Measurements from ENCODE around the gene NLGN1. TPM values are rescaled to one million over a fixed set of nuclear protein-coding genes. Genes with fewer than 3 reads are reported as not detected.

Gene NLGN1
- total and polyA plus RNA-seq, 5 donors from 2014 or later: not detected

DNA sequence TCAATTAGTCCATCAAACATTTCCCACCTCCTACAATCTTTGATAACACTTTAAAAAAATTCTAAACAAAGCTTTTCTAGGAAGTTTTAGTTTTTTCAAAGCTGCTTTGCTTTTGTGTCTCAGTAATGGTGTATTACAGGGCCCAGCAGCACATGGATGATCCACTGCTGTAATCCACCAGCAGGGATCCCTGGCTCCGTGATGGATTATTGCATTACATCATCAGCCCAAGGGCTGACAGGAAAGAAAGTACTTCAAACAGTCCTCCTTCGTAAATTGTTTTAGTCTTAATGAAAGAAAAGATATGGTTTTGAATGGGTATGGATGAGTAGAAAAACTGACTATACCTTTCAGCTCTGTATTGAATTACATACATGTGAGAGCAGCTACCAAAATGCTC, 772.7 kb downstream of the NLGN1 start:
- Mint-ChIP-seq H3K27me3 (no peaks in the 10 kb centered on the region), H3K4me1 (peaks cover 0 to 3% (median 0%) of the 10 kb centered on the region in 4 donors), H3K9me3 (peaks cover 3 to 28% (median 5%) of the 10 kb centered on the region in 7 donors), H3K27ac (no peak overlapping the region), H3K36me3 (no peaks in the 10 kb centered on the region), H3K4me3 (no peak overlapping the region)
- H3K4me3 ChIP-seq (ENCODE audit: low read depth, low read length): no peak overlapping the region
- H3K4me1 ChIP-seq (ENCODE audit: control insufficient read depth, insufficient read depth, low read length, poor library complexity, severe bottlenecking): no peaks in the 10 kb centered on the region
- H3K27ac ChIP-seq (ENCODE audit: insufficient read depth, low read length, poor library complexity, severe bottlenecking): no peak overlapping the region
- H3K27me3 ChIP-seq (ENCODE audit: control insufficient read depth, insufficient read depth, low read length): no peaks in the 10 kb centered on the region
- H3K9me3 ChIP-seq (ENCODE audit: control insufficient read depth in 2 of 2, low read length in 2 of 2): no peaks in the 10 kb centered on the region
- ATAC-seq (ENCODE audit: low read depth in 2 of 2) (no peak), DNase-seq (no peak)
- H3K36me3 ChIP-seq (ENCODE audit: control insufficient read depth, insufficient read depth, low read length): no peaks in the 10 kb centered on the region

DNA sequence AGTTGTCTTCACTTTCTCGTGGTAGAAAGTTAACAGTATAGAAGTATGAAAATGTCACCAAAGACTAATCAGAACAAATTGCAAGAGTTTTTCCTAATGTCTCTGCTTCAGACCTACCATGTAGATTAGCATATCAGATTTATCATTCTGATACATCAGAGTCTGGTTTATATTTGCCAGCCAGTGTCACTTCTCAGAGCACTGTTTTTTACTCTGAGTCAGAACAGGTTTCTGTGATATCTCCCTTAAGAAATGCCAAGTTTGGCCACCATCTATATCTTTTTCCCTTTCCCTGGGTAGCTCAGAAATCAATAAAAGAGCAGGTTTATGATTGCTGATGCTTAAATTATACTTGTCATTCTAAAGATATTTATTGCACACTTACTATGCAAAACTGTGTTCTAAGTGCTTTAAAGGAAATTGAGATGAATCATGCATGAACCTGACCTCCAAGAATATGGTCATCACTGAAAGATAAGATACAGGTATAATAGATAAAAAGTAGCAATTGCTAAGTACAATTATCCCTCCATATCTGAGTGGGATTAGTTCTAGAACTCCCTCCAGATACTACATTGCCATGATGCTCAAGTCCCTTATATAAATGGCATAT, 788.9 kb downstream of the NLGN1 start:
- Histone ChIP-seq H3K36me3 (ENCODE audit: control insufficient read depth, insufficient read depth, low read length) (no peaks in the 10 kb centered on the region), H3K9me3 (ENCODE audit: control insufficient read depth in 2 of 2, low read length in 2 of 2) (no peaks in the 10 kb centered on the region), H3K4me1 (ENCODE audit: control insufficient read depth, insufficient read depth, low read length, poor library complexity, severe bottlenecking) (no peaks in the 10 kb centered on the region), H3K4me3 (ENCODE audit: low read depth, low read length) (no peak overlapping the region), H3K27ac (ENCODE audit: insufficient read depth, low read length, poor library complexity, severe bottlenecking) (no peak overlapping the region), H3K27me3 (ENCODE audit: control insufficient read depth, insufficient read depth, low read length) (no peaks in the 10 kb centered on the region)
- Mint-ChIP-seq H3K27me3 (no peaks in the 10 kb centered on the region), H3K27ac (no peak overlapping the region), H3K4me3 (no peak overlapping the region), H3K36me3 (no peaks in the 10 kb centered on the region), H3K9me3 (peaks cover 0 to 6% (median 1%) of the 10 kb centered on the region in 7 donors), H3K4me1 (no peaks in the 10 kb centered on the region)
- ATAC-seq (ENCODE audit: low read depth in 2 of 2) (no peak), DNase-seq (no peak)

DNA sequence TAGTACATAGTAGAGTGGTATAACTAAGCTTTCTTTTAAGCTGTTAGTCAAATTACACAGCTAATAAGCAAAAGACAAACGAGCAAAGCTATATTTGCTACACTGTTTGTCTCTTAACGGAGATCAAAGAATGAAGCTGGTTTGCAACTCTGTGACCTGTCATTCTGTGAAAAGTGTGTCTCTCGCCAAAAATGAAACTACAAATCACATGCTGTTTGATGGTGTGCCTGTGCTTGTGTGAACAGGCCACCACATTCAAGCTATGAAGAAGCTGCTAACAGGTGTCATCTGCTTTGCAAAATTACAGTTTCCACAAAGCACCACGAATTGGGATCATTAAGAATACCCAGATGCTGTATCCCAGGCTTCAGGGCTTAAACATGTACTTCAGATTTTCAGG, 793.8 kb downstream of the NLGN1 start:
- Mint-ChIP-seq H3K4me3 (no peak overlapping the region), H3K27me3 (no peaks in the 10 kb centered on the region), H3K4me1 (peaks cover 0 to 5% (median 0%) of the 10 kb centered on the region in 4 donors), H3K36me3 (no peaks in the 10 kb centered on the region), H3K27ac (no peak overlapping the region), H3K9me3 (peaks cover 0 to 4% (median 0%) of the 10 kb centered on the region in 7 donors)
- Histone ChIP-seq H3K9me3 (ENCODE audit: control insufficient read depth in 2 of 2, low read length in 2 of 2) (no peaks in the 10 kb centered on the region), H3K36me3 (ENCODE audit: control insufficient read depth, insufficient read depth, low read length) (no peaks in the 10 kb centered on the region), H3K27ac (ENCODE audit: insufficient read depth, low read length, poor library complexity, severe bottlenecking) (no peak overlapping the region), H3K27me3 (ENCODE audit: control insufficient read depth, insufficient read depth, low read length) (no peaks in the 10 kb centered on the region), H3K4me3 (ENCODE audit: low read depth, low read length) (no peak overlapping the region), H3K4me1 (ENCODE audit: control insufficient read depth, insufficient read depth, low read length, poor library complexity, severe bottlenecking) (no peaks in the 10 kb centered on the region)
- ATAC-seq (ENCODE audit: low read depth in 2 of 2) (no peak), DNase-seq (peak in 1 of 3 donors; percentile 0)

DNA sequence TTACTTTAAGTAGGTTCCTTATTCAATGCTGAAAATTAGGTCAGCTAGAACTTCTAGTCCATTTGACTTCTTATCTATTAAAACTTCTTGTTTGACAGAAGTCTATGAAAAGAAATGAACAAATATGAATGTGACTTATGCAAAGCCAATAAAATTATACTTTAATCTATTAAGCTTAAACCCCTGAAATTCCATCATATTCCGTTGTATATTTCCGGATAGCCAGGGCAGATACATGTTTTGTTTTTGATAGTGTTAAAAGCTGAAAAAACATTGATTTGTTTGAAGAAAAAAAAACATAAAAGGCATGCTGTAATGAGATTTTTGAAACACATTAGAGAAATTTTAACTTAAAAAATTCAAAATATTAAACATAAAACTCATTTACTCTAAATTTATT, 794.4 kb downstream of the NLGN1 start:
- Mint-ChIP-seq H3K4me3 (no peak overlapping the region), H3K9me3 (peaks cover 0 to 4% (median 0%) of the 10 kb centered on the region in 7 donors), H3K36me3 (no peaks in the 10 kb centered on the region), H3K4me1 (peaks cover 0 to 5% (median 0%) of the 10 kb centered on the region in 4 donors), H3K27ac (no peak overlapping the region), H3K27me3 (no peaks in the 10 kb centered on the region)
- H3K4me1 ChIP-seq (ENCODE audit: control insufficient read depth, insufficient read depth, low read length, poor library complexity, severe bottlenecking): no peaks in the 10 kb centered on the region
- ATAC-seq (ENCODE audit: low read depth in 2 of 2) (no peak), DNase-seq (no peak)
- H3K27ac ChIP-seq (ENCODE audit: insufficient read depth, low read length, poor library complexity, severe bottlenecking): no peak overlapping the region
- no peaks in the 10 kb centered on the region for H3K36me3 ChIP-seq (ENCODE audit: control insufficient read depth, insufficient read depth, low read length)
- H3K27me3 ChIP-seq (ENCODE audit: control insufficient read depth, insufficient read depth, low read length): no peaks in the 10 kb centered on the region
- no peaks in the 10 kb centered on the region for H3K9me3 ChIP-seq (ENCODE audit: control insufficient read depth in 2 of 2, low read length in 2 of 2)
- no peak overlapping the region for H3K4me3 ChIP-seq (ENCODE audit: low read depth, low read length)

GRCh38 chr3:174192471-174192870, 794.9 kb downstream of the NLGN1 start:
- Histone ChIP-seq H3K4me3 (ENCODE audit: low read depth, low read length) (no peak overlapping the region), H3K4me1 (ENCODE audit: control insufficient read depth, insufficient read depth, low read length, poor library complexity, severe bottlenecking) (no peaks in the 10 kb centered on the region), H3K9me3 (ENCODE audit: control insufficient read depth in 2 of 2, low read length in 2 of 2) (no peaks in the 10 kb centered on the region), H3K36me3 (ENCODE audit: control insufficient read depth, insufficient read depth, low read length) (no peaks in the 10 kb centered on the region), H3K27ac (ENCODE audit: insufficient read depth, low read length, poor library complexity, severe bottlenecking) (no peak overlapping the region), H3K27me3 (ENCODE audit: control insufficient read depth, insufficient read depth, low read length) (no peaks in the 10 kb centered on the region)
- no peak for ATAC-seq (ENCODE audit: low read depth in 2 of 2)
- Mint-ChIP-seq H3K4me1 (peaks cover 0 to 5% (median 0%) of the 10 kb centered on the region in 4 donors), H3K27me3 (no peaks in the 10 kb centered on the region), H3K36me3 (no peaks in the 10 kb centered on the region), H3K27ac (no peak overlapping the region), H3K9me3 (peaks cover 0 to 4% (median 0%) of the 10 kb centered on the region in 7 donors), H3K4me3 (no peak overlapping the region)
- no peak for DNase-seq

GRCh38 chr3:174193604-174194003, 796.1 kb downstream of the NLGN1 start:
- no peak for ATAC-seq (ENCODE audit: low read depth in 2 of 2)
- no peak overlapping the region for H3K27ac ChIP-seq (ENCODE audit: insufficient read depth, low read length, poor library complexity, severe bottlenecking)
- H3K36me3 ChIP-seq (ENCODE audit: control insufficient read depth, insufficient read depth, low read length): no peaks in the 10 kb centered on the region
- H3K9me3 ChIP-seq (ENCODE audit: control insufficient read depth in 2 of 2, low read length in 2 of 2): no peaks in the 10 kb centered on the region
- H3K4me3 ChIP-seq (ENCODE audit: low read depth, low read length): no peak overlapping the region
- Mint-ChIP-seq H3K9me3 (peaks cover 0 to 4% (median 0%) of the 10 kb centered on the region in 7 donors), H3K27ac (no peak overlapping the region), H3K4me3 (no peak overlapping the region), H3K36me3 (no peaks in the 10 kb centered on the region), H3K4me1 (peaks cover 0 to 5% (median 0%) of the 10 kb centered on the region in 4 donors), H3K27me3 (no peaks in the 10 kb centered on the region)
- no peaks in the 10 kb centered on the region for H3K4me1 ChIP-seq (ENCODE audit: control insufficient read depth, insufficient read depth, low read length, poor library complexity, severe bottlenecking)
- no peaks in the 10 kb centered on the region for H3K27me3 ChIP-seq (ENCODE audit: control insufficient read depth, insufficient read depth, low read length)
- no peak for DNase-seq

DNA sequence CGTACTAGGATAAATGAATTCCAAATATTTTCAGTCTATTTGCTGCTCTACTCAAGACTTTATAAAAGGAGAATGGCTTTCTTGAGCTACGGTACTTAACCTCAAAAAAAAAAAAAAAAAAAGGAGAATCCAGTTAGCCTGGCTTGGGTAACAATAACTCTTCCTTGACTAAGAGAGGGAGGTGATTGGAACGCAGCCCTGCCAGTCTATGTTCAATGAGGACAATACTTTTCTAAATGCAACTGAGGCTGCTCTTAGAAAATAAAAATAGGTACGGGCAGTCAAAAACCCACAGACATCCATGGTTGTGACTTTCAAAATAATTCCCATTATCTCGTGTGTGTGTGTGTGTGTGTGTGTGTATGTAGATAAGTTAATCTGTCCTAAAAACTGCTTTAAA, 799.9 kb downstream of the NLGN1 start:
- Histone ChIP-seq H3K4me1 (ENCODE audit: control insufficient read depth, insufficient read depth, low read length, poor library complexity, severe bottlenecking) (no peaks in the 10 kb centered on the region), H3K27ac (ENCODE audit: insufficient read depth, low read length, poor library complexity, severe bottlenecking) (no peak overlapping the region), H3K4me3 (ENCODE audit: low read depth, low read length) (no peak overlapping the region), H3K27me3 (ENCODE audit: control insufficient read depth, insufficient read depth, low read length) (no peaks in the 10 kb centered on the region), H3K36me3 (ENCODE audit: control insufficient read depth, insufficient read depth, low read length) (no peaks in the 10 kb centered on the region), H3K9me3 (ENCODE audit: control insufficient read depth in 2 of 2, low read length in 2 of 2) (no peaks in the 10 kb centered on the region)
- H3K4me3 Mint-ChIP-seq: no peak overlapping the region
- DNase-seq (no peak), ATAC-seq (ENCODE audit: low read depth in 2 of 2) (no peak)
- no peaks in the 10 kb centered on the region for H3K36me3 Mint-ChIP-seq
- no peaks in the 10 kb centered on the region for H3K27me3 Mint-ChIP-seq
- H3K4me1 Mint-ChIP-seq: peaks cover 0 to 5% (median 0%) of the 10 kb centered on the region in 4 donors
- H3K27ac Mint-ChIP-seq: no peak overlapping the region
- H3K9me3 Mint-ChIP-seq: peaks cover 0 to 5% (median 3%) of the 10 kb centered on the region in 7 donors

DNA sequence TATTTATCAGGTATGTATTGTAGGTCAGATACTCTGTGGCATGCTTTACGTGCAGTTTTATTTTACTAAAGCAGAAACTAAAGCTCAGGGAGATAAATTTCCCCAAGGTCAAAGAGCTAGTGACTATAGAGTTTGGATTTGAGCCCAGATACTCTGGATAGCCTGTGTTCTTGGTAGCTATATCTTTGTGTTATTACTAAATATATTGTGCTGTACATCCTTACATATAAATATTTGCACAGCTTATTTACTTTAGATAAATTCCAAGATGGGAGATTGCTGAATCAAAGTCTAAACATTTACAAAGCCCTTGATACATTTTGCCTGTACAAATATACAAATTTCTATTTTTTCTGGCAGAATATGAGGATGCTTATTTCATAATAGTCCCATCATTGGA, 800.7 kb downstream of the NLGN1 start:
- H3K4me1 Mint-ChIP-seq: no peaks in the 10 kb centered on the region
- H3K27me3 ChIP-seq (ENCODE audit: control insufficient read depth, insufficient read depth, low read length): no peaks in the 10 kb centered on the region
- H3K4me3 Mint-ChIP-seq: no peak overlapping the region
- H3K27me3 Mint-ChIP-seq: no peaks in the 10 kb centered on the region
- H3K27ac Mint-ChIP-seq: no peak overlapping the region
- DNase-seq: no peak
- H3K36me3 ChIP-seq (ENCODE audit: control insufficient read depth, insufficient read depth, low read length): no peaks in the 10 kb centered on the region
- peaks cover 0 to 11% (median 3%) of the 10 kb centered on the region in 7 donors for H3K9me3 Mint-ChIP-seq
- no peak for ATAC-seq (ENCODE audit: low read depth in 2 of 2)
- H3K36me3 Mint-ChIP-seq: no peaks in the 10 kb centered on the region
- H3K4me1 ChIP-seq (ENCODE audit: control insufficient read depth, insufficient read depth, low read length, poor library complexity, severe bottlenecking): no peaks in the 10 kb centered on the region
- H3K27ac ChIP-seq (ENCODE audit: insufficient read depth, low read length, poor library complexity, severe bottlenecking): no peak overlapping the region
- no peak overlapping the region for H3K4me3 ChIP-seq (ENCODE audit: low read depth, low read length)
- no peaks in the 10 kb centered on the region for H3K9me3 ChIP-seq (ENCODE audit: control insufficient read depth in 2 of 2, low read length in 2 of 2)

Data from CD4-positive, CD25-positive, alpha-beta regulatory T cell (primary cell).